ENCODE results near the gene PSMB7. TPM values are rescaled to one million over a fixed set of nuclear protein-coding genes. Genes with fewer than 3 reads are reported as not detected.

The PSMB7 gene
- total RNA-seq, 5 donors from 2014 or later (not counting 1 experiment from before 2014, with no cell fraction given) = 62.6 to 75.8 (median 68.6) TPM

DNA sequence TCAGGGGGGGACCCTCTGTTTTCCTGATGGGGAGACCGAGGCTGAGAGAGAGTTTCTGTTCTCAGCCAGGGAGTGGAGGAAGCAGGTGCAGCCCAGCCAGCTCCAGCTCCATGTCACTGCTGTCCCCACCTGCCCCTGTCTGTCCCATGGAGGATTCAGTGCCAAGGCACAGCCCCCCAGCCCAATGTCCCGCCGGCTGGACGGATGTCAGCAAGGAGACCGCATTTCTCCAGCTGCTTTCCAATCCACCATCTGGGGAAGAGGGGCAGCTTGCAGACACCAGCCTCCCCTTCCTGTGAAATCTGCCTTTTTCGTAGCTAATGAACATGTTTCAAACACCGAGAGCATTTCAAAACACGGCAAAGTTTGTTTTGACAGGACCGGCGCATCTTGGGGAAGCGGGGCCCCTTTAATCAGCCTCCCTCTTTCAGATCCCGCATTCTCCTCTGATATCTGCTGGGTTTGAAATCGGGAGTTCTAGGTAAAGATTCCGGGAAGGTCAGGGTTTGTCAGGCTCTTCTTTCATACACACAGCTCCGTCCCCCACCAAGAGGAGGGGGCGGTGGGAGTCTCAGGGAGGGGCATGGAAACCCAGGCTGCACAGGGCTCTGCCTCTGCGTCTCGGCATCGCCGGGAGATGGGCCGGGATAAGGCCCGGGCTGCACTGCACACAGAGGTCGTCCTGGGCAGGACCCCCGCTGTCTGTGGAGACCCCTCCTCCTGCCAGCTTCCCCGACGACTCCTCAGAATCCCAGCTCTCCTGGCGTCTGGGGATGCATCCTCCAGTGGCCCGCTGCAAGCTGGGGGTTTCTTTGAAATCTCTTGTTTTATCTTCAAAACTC lies 82.7 kb downstream of the PSMB7 start:
- ATAC-seq (replicated peaks in 1 of 4) = no peak
- no peaks in the 10 kb centered on the region for H3K27me3 ChIP-seq (replicated peaks in 1 of 2; ENCODE audit: control insufficient read depth in 2 of 2, extremely low read depth in 1 of 2, insufficient read depth in 2 of 2, low read length in 1 of 2)
- Mint-ChIP-seq H3K36me3 (peaks cover 17% of the 10 kb centered on the region), H3K27ac (no peak overlapping the region), H3K4me1 (no peaks in the 10 kb centered on the region), H3K4me3 (no peak overlapping the region), H3K9me3 (peaks cover 0 to 5% (median 0%) of the 10 kb centered on the region in 3 donors), H3K27me3 (no peaks in the 10 kb centered on the region)
- H3K27ac ChIP-seq (ENCODE audit: low read length) = no peak overlapping the region
- CTCF ChIA-PET = no interaction called here
- no peaks in the 10 kb centered on the region for H3K9me3 ChIP-seq
- peaks cover 0 to 9% of the 10 kb centered on the region in 2 donors for H3K36me3 ChIP-seq (ENCODE audit: control insufficient read depth in 2 of 2, extremely low read depth in 1 of 2, insufficient read depth in 1 of 2, low read length in 1 of 2)
- no peak overlapping the region for H3K4me3 ChIP-seq (ENCODE audit: control insufficient read depth in 1 of 2, extremely low read depth in 1 of 2, low read length in 1 of 2)
- WGBS (ENCODE audit: insufficient coverage) = 93% methylated on average over 14 of the region's 28 CpGs
- POLR2A ChIA-PET = no interaction called here
- H3K4me1 ChIP-seq (ENCODE audit: control insufficient read depth in 1 of 2, extremely low read depth in 1 of 2, insufficient read depth in 2 of 2, low read length in 2 of 2) = no peaks in the 10 kb centered on the region
- no peak for DNase-seq

DNA sequence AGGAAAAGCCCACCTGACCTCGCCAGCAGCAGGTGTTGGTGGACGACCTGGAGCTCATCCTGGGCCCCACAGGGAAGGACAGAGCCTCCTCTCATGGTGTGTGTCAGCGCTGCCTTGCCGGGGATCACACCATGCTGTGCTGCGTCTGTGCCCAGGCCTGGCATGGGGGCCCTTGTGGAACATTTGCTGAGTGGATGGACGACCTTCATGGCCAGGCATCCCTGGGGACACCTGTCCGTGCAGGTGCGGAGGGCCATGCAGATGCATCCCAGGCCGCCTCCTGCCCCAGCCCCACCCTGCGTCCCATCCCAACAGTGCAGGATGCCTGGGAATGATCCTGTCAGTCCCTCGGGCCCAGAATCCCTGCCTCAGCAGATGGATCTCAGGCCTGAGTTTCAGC lies 83.7 kb downstream of the PSMB7 start:
- no peaks in the 10 kb centered on the region for H3K27me3 Mint-ChIP-seq
- CTCF ChIA-PET = no interaction called here
- H3K27ac Mint-ChIP-seq = no peak overlapping the region
- 82% methylated on average over 11 of the region's 11 CpGs for WGBS (ENCODE audit: insufficient coverage)
- H3K36me3 Mint-ChIP-seq = peaks cover 10% of the 10 kb centered on the region
- ATAC-seq (replicated peaks in 1 of 4) (no peak), DNase-seq (no peak)
- H3K4me1 Mint-ChIP-seq = no peaks in the 10 kb centered on the region
- H3K4me3 ChIP-seq (ENCODE audit: control insufficient read depth in 1 of 2, extremely low read depth in 1 of 2, low read length in 1 of 2) = no peak overlapping the region
- H3K4me1 ChIP-seq (ENCODE audit: control insufficient read depth in 1 of 2, extremely low read depth in 1 of 2, insufficient read depth in 2 of 2, low read length in 2 of 2) = no peaks in the 10 kb centered on the region
- POLR2A ChIA-PET = no interaction called here
- H3K27ac ChIP-seq (ENCODE audit: low read length) = no peak overlapping the region
- H3K36me3 ChIP-seq (ENCODE audit: control insufficient read depth in 2 of 2, extremely low read depth in 1 of 2, insufficient read depth in 1 of 2, low read length in 1 of 2) = peaks cover 0 to 10% of the 10 kb centered on the region in 2 donors
- H3K9me3 ChIP-seq = no peaks in the 10 kb centered on the region
- H3K9me3 Mint-ChIP-seq = no peaks in the 10 kb centered on the region
- H3K4me3 Mint-ChIP-seq = no peak overlapping the region
- H3K27me3 ChIP-seq (replicated peaks in 1 of 2; ENCODE audit: control insufficient read depth in 2 of 2, extremely low read depth in 1 of 2, insufficient read depth in 2 of 2, low read length in 1 of 2) = no peaks in the 10 kb centered on the region

- no peaks in the 10 kb centered on the region for H3K27me3 ChIP-seq (replicated peaks in 1 of 2; ENCODE audit: control insufficient read depth in 2 of 2, extremely low read depth in 1 of 2, insufficient read depth in 2 of 2, low read length in 1 of 2)
- peaks cover 0 to 10% of the 10 kb centered on the region in 2 donors for H3K36me3 ChIP-seq (ENCODE audit: control insufficient read depth in 2 of 2, extremely low read depth in 1 of 2, insufficient read depth in 1 of 2, low read length in 1 of 2)
- DNase-seq = no peak
- CTCF ChIA-PET = no interaction called here
- no peak overlapping the region for H3K27ac Mint-ChIP-seq
- H3K27me3 Mint-ChIP-seq = no peaks in the 10 kb centered on the region
- H3K4me3 Mint-ChIP-seq = no peak overlapping the region
- POLR2A ChIA-PET = no interaction called here
- H3K4me1 ChIP-seq (ENCODE audit: control insufficient read depth in 1 of 2, extremely low read depth in 1 of 2, insufficient read depth in 2 of 2, low read length in 2 of 2) = no peaks in the 10 kb centered on the region
- H3K9me3 Mint-ChIP-seq = no peaks in the 10 kb centered on the region
- H3K4me3 ChIP-seq (ENCODE audit: control insufficient read depth in 1 of 2, extremely low read depth in 1 of 2, low read length in 1 of 2) = no peak overlapping the region
- no peaks in the 10 kb centered on the region for H3K9me3 ChIP-seq
- peaks cover 5% of the 10 kb centered on the region for H3K36me3 Mint-ChIP-seq
- WGBS (ENCODE audit: insufficient coverage) = 94% methylated on average over 24 of the region's 29 CpGs
- no peak for ATAC-seq (replicated peaks in 1 of 4)
- H3K4me1 Mint-ChIP-seq = no peaks in the 10 kb centered on the region
- H3K27ac ChIP-seq (ENCODE audit: low read length) = no peak overlapping the region
Measured at GRCh38 chr9:124330011-124330697, 85.1 kb downstream of the PSMB7 start.

- no peaks in the 10 kb centered on the region for H3K9me3 ChIP-seq
- Mint-ChIP-seq H3K4me3 (no peak overlapping the region), H3K27me3 (no peaks in the 10 kb centered on the region), H3K36me3 (peaks cover 2% of the 10 kb centered on the region), H3K27ac (no peak overlapping the region), H3K4me1 (no peaks in the 10 kb centered on the region), H3K9me3 (no peaks in the 10 kb centered on the region)
- H3K27me3 ChIP-seq (replicated peaks in 1 of 2; ENCODE audit: control insufficient read depth in 2 of 2, extremely low read depth in 1 of 2, insufficient read depth in 2 of 2, low read length in 1 of 2) = no peaks in the 10 kb centered on the region
- ATAC-seq (replicated peaks in 1 of 4) = no peak
- WGBS (ENCODE audit: insufficient coverage) = 87% methylated on average over 17 of the region's 19 CpGs
- H3K4me3 ChIP-seq (ENCODE audit: control insufficient read depth in 1 of 2, extremely low read depth in 1 of 2, low read length in 1 of 2) = no peak overlapping the region
- peaks cover 0 to 10% of the 10 kb centered on the region in 2 donors for H3K36me3 ChIP-seq (ENCODE audit: control insufficient read depth in 2 of 2, extremely low read depth in 1 of 2, insufficient read depth in 1 of 2, low read length in 1 of 2)
- no peaks in the 10 kb centered on the region for H3K4me1 ChIP-seq (ENCODE audit: control insufficient read depth in 1 of 2, extremely low read depth in 1 of 2, insufficient read depth in 2 of 2, low read length in 2 of 2)
- no peak for DNase-seq
- no peak overlapping the region for H3K27ac ChIP-seq (ENCODE audit: low read length)
- ChIA-PET CTCF (no interaction called here), POLR2A (no interaction called here)
Measured at GRCh38 chr9:124329206-124329792, 85.9 kb downstream of the PSMB7 start.

- Mint-ChIP-seq H3K27ac (no peak overlapping the region), H3K4me3 (no peak overlapping the region), H3K4me1 (no peaks in the 10 kb centered on the region), H3K36me3 (no peaks in the 10 kb centered on the region), H3K27me3 (no peaks in the 10 kb centered on the region), H3K9me3 (no peaks in the 10 kb centered on the region)
- Histone ChIP-seq H3K4me3 (ENCODE audit: control insufficient read depth in 1 of 2, extremely low read depth in 1 of 2, low read length in 1 of 2) (no peak overlapping the region), H3K4me1 (ENCODE audit: control insufficient read depth in 1 of 2, extremely low read depth in 1 of 2, insufficient read depth in 2 of 2, low read length in 2 of 2) (no peaks in the 10 kb centered on the region), H3K27me3 (replicated peaks in 1 of 2; ENCODE audit: control insufficient read depth in 2 of 2, extremely low read depth in 1 of 2, insufficient read depth in 2 of 2, low read length in 1 of 2) (no peaks in the 10 kb centered on the region), H3K9me3 (no peaks in the 10 kb centered on the region), H3K36me3 (ENCODE audit: control insufficient read depth in 2 of 2, extremely low read depth in 1 of 2, insufficient read depth in 1 of 2, low read length in 1 of 2) (peaks cover 0 to 10% of the 10 kb centered on the region in 2 donors), H3K27ac (ENCODE audit: low read length) (no peak overlapping the region)
- ChIA-PET CTCF (interaction anchor here in 1 of 2 donors (0.6 kb wide), 1 partner anchor 1002 kb away, joined by 4 read pairs; no protein-coding TSS in a partner anchor), POLR2A (no interaction called here)
- 96% methylated on average over 8 of the region's 12 CpGs for WGBS (ENCODE audit: insufficient coverage)
- ATAC-seq (replicated peaks in 1 of 4) (no peak), DNase-seq (no peak)
Measured at GRCh38 chr9:124328285-124328684, 87.0 kb downstream of the PSMB7 start.

DNA sequence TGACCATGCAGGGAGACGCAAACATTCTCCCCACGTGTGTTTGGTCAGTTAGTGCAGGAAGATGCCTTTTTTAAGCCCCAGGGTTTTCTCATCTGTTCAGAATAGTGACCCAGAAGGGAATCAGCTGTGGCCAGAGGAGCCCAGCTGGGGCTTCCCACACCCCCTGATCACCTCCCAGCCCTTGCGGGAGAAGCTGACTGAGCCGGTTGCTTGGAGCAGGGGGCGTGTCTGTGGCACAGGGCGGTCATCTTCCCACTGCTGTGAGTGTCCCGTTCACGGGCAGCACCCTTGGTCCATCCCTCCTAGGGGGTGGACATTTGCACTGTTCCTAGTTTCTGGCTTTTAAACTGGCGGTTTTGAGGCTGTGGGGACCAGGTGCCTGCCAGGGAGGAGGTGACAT lies 87.8 kb downstream of the PSMB7 start:
- no peak overlapping the region for H3K27ac Mint-ChIP-seq
- no peaks in the 10 kb centered on the region for H3K27me3 Mint-ChIP-seq
- Histone ChIP-seq H3K4me3 (ENCODE audit: control insufficient read depth in 1 of 2, extremely low read depth in 1 of 2, low read length in 1 of 2) (no peak overlapping the region), H3K4me1 (ENCODE audit: control insufficient read depth in 1 of 2, extremely low read depth in 1 of 2, insufficient read depth in 2 of 2, low read length in 2 of 2) (peaks cover 0 to 2% of the 10 kb centered on the region in 2 experiments), H3K9me3 (no peaks in the 10 kb centered on the region), H3K27me3 (replicated peaks in 1 of 2; ENCODE audit: control insufficient read depth in 2 of 2, extremely low read depth in 1 of 2, insufficient read depth in 2 of 2, low read length in 1 of 2) (no peaks in the 10 kb centered on the region), H3K36me3 (ENCODE audit: control insufficient read depth in 2 of 2, extremely low read depth in 1 of 2, insufficient read depth in 1 of 2, low read length in 1 of 2) (peaks cover 0 to 10% of the 10 kb centered on the region in 2 donors), H3K27ac (ENCODE audit: low read length) (no peak overlapping the region)
- H3K36me3 Mint-ChIP-seq = no peaks in the 10 kb centered on the region
- ATAC-seq (replicated peaks in 1 of 4) = no peak
- POLR2A ChIA-PET = no interaction called here
- CTCF ChIA-PET = no interaction called here
- H3K9me3 Mint-ChIP-seq = no peaks in the 10 kb centered on the region
- peaks cover 0 to 2% (median 0%) of the 10 kb centered on the region in 3 donors for H3K4me1 Mint-ChIP-seq
- DNase-seq = no peak
- no peak overlapping the region for H3K4me3 Mint-ChIP-seq
- WGBS (ENCODE audit: insufficient coverage) = 84% methylated on average over 9 of the region's 9 CpGs

Data from T-cell (primary cell).